OCI-LY7 (cell line): ENCODE measurements around the gene SRSF8. TPM values are rescaled to one million over a fixed set of nuclear protein-coding genes. Genes with fewer than 3 reads are reported as not detected.

Experiments
- BruUV-seq: library from RNA; stranded (reverse); fragments of 400-500 nt; replicated peaks from 2 replicates; lab custom pipeline; 2021; lab: Mats Ljungman, UMichigan
- CTCF ChIA-PET: fragments of 300-600 bp; sonication (Branson Sonifier 250); formaldehyde crosslinking; loops from one replicate; lab custom pipeline; 2022; ENCODE audit warnings: antibody characterized with exemption; ENCODE audit not compliant: unreplicated experiment; lab: Charles Lee
- POLR2A ChIA-PET: fragments of 300-600 bp; sonication (Branson Sonifier 250); formaldehyde crosslinking; loops from one replicate; lab custom pipeline; 2022; ENCODE audit warnings: antibody characterized with exemption; lab: Charles Lee
- DNase-seq: peaks from one replicate; pipeline ENCODE4 v3.0.0-alpha.2; 2015; ENCODE audit warnings: low spot score
- H2AFZ ChIP-seq: fragments of 200-600 bp; sonication (generic), shearing (Covaris generic); 2 replicates; pipeline ENCODE4 v1.6.1; 2014; ENCODE audit warnings: mild to moderate bottlenecking, antibody characterized with exemption, low read length, moderate library complexity
- H3K27ac ChIP-seq: fragments of 200-600 bp; sonication (generic); 2 replicates; pipeline ENCODE4 v1.5.1; 2014; ENCODE audit warnings: mixed run types, low read depth, mild to moderate bottlenecking, moderate library complexity, low read length, inconsistent platforms; ENCODE audit not compliant: poor library complexity, severe bottlenecking
- H3K36me3 ChIP-seq: fragments of 200-600 bp; sonication (generic); 2 replicates; pipeline ENCODE4 v1.6.1; 2014; ENCODE audit warnings: mild to moderate bottlenecking, antibody characterized with exemption, low read length, moderate library complexity, mixed read lengths; ENCODE audit not compliant: insufficient read depth
- H3K4me1 ChIP-seq: fragments of 200-600 bp; sonication (generic); 2 replicates; pipeline ENCODE4 v1.5.1; 2014; ENCODE audit warnings: mild to moderate bottlenecking, low read length; ENCODE audit not compliant: insufficient read depth, poor library complexity, severe bottlenecking
- H3K4me2 ChIP-seq: fragments of 200-600 bp; sonication (generic); 2 replicates; pipeline ENCODE4 v1.6.1; 2014; ENCODE audit warnings: mild to moderate bottlenecking, low read length
- H3K4me3 ChIP-seq: fragments of 200-600 bp; sonication (generic); 2 replicates; pipeline ENCODE4 v1.5.1; 2014; ENCODE audit warnings: mild to moderate bottlenecking, low read depth, low read length; ENCODE audit not compliant: poor library complexity, severe bottlenecking
- H3K79me2 ChIP-seq: fragments of 200-600 bp; sonication (generic); 2 replicates; pipeline ENCODE4 v1.6.1; 2016; ENCODE audit warnings: low read depth, mild to moderate bottlenecking, low read length, moderate library complexity, mixed read lengths; ENCODE audit not compliant: insufficient read depth
- H3K9me2 ChIP-seq: fragments of 200-600 bp; sonication (generic); 2 replicates; pipeline ENCODE4 v1.6.1; 2016; ENCODE audit warnings: mild to moderate bottlenecking, low read length, mixed read lengths; ENCODE audit not compliant: insufficient read depth
- H3K9me3 ChIP-seq: fragments of 200-600 bp; sonication (generic); 2 replicates; pipeline ENCODE4 v1.6.1; 2014; ENCODE audit warnings: mild to moderate bottlenecking, mixed run types, low read length, mixed read lengths
- H4K20me1 ChIP-seq: fragments of 200-600 bp; sonication (generic); 2 replicates; pipeline ENCODE4 v1.6.1; 2014; ENCODE audit warnings: mild to moderate bottlenecking, antibody characterized with exemption, low read length, moderate library complexity, mixed read lengths; ENCODE audit not compliant: insufficient read depth
- CTCF ChIP-seq: fragments of 200-600 bp; sonication (generic); conservative IDR thresholded peaks from 2 replicates; pipeline ENCODE4 v1.5.1; 2014; ENCODE audit warnings: mild to moderate bottlenecking, antibody characterized with exemption, low read length, moderate library complexity, mixed read lengths
- EZH2phosphoT487 ChIP-seq: fragments of 200-600 bp; sonication (generic); IDR thresholded peaks from 2 replicates; pipeline ENCODE4 v1.6.1; 2018; ENCODE audit warnings: low read depth, borderline replicate concordance, mild to moderate bottlenecking, mixed run types, antibody characterized with exemption, low read length, moderate library complexity, mixed read lengths
- intact Hi-C: fragments of 100-400 bp; cut with micrococcal nuclease; formaldehyde crosslinking; loops from one replicate; pipeline ENCODE4 v1.10.0; 2022; ENCODE audit not compliant: unreplicated experiment
- total RNA-seq, 2 experiments: library from RNA; depleted of rRNA in 1 of 2; stranded (reverse); fragments of >200 nt in 1 of 2; shearing (Covaris generic) in 1 of 2; gene quantifications; 2 replicates each; pipeline ENCODE4 v1.2.3, GENCODE V29; 2014 to 2022

The SRSF8 gene
- total RNA-seq, 2 experiments from 2014 or later = 13.1 to 42.1 TPM

- intact Hi-C loops = loop anchor here (2.0 to 10.0 kb wide), 5 partner anchors 45 to 1121 kb away; partner anchors contain the start of gene SESN3
- peak overlapping the region; percentile 82 for H3K4me3 ChIP-seq
- H3K4me2 ChIP-seq = peak overlapping the region; percentile 89
These were observed 26.8 kb downstream of the SRSF8 start for GRCh38 chr11:95093548-95093947.

GRCh38 chr11:95095858-95096587 lies 29.3 kb downstream of the SRSF8 start:
- Histone ChIP-seq H3K4me1 (peaks cover 80% of the 10 kb centered on the region), H3K79me2 (peaks cover 31% of the 10 kb centered on the region), H3K27ac (peak overlapping the region; percentile 88), H3K4me2 (peak overlapping the region; percentile 92), H3K9me3 (no peaks in the 10 kb centered on the region), H3K9me2 (no peaks in the 10 kb centered on the region), H4K20me1 (no peaks in the 10 kb centered on the region), H3K36me3 (0 out of 2 replicates have a peak, but pooled peaks cover 3% of the 10 kb centered on the region), H3K4me3 (peak overlapping the region; percentile 58), H2AFZ (no peak overlapping the region; the same call in 1 of the 2 replicates)
- DNase-seq = peak; percentile 75
- TF ChIP-seq EZH2phosphoT487 (no peak), CTCF (no peak)
- BruUV-seq = no TSS peak
- intact Hi-C loops = loop anchor here (10.0 kb wide), 1 partner anchor 1119 kb away; no protein-coding TSS in a partner anchor
- CTCF ChIA-PET = interaction anchor here (0.8 kb wide), 1 partner anchor 132 kb away, joined by 4 read pairs; no protein-coding TSS in a partner anchor
- POLR2A ChIA-PET = interaction anchor here (0.5 to 3.1 kb wide), 10 partner anchors 8 to 120 kb away, joined by 3 to 25 read pairs (median 4); partner anchors contain the start of gene SRSF8

More at GRCh38 chr11:95093548-95093947, 26.8 kb downstream of the SRSF8 start:
- H3K27ac ChIP-seq = peak overlapping the region; percentile 88
- H3K9me3 ChIP-seq = no peaks in the 10 kb centered on the region
- H2AFZ ChIP-seq = peak overlapping the region; percentile 49
- no peaks in the 10 kb centered on the region for H3K9me2 ChIP-seq
- peaks cover 91% of the 10 kb centered on the region for H3K4me1 ChIP-seq
- 0 out of 2 replicates have a peak, but pooled peaks cover 3% of the 10 kb centered on the region for H3K36me3 ChIP-seq
- no peaks in the 10 kb centered on the region; the same call in 1 of the 2 replicates for H4K20me1 ChIP-seq
- ChIA-PET CTCF (interaction anchor here (0.5 to 2.3 kb wide), 5 partner anchors 14 to 1645 kb away, joined by 3 to 18 read pairs (median 3); partner anchors contain the start of gene SRSF8), POLR2A (interaction anchor here (0.6 to 1.9 kb wide), 14 partner anchors 9 to 621 kb away, joined by 3 to 19 read pairs (median 4); partner anchors contain the start of gene SRSF8)
- no TSS peak for BruUV-seq
- peak; percentile 75 for DNase-seq
- TF ChIP-seq EZH2phosphoT487 (no peak), CTCF (no peak)
- peaks cover 39% of the 10 kb centered on the region for H3K79me2 ChIP-seq
